GM12878 (cell line): ENCODE results near the gene SNRPB2. TPM values are rescaled to one million over a fixed set of nuclear protein-coding genes. Genes with fewer than 3 reads are reported as not detected.

Source experiments
- ATAC-seq: fragments of 200-7000 bp; cut with Tn5 transposase; 3 replicates; pipeline ENCODE4 v1.9.1; 2020; ENCODE audit warnings: mild to moderate bottlenecking, moderate library complexity
- BruUV-seq: library from RNA; stranded (reverse); fragments of 400-500 nt; replicated peaks from 2 replicates; lab custom pipeline; 2021; lab: Mats Ljungman, UMichigan
- CTCF ChIA-PET: fragments of 300-600 bp; sonication (Branson Sonifier 250); formaldehyde crosslinking; extraction: SDS; loops from one replicate; lab custom pipeline; 2021; ENCODE audit warnings: inconsistent platforms; lab: Yijun Ruan, JAX
- POLR2A ChIA-PET: fragments of 350-600 bp; formaldehyde crosslinking; extraction: SDS; loops from one replicate; lab custom pipeline; 2021; ENCODE audit warnings: inconsistent platforms; lab: Charles Lee
- RAD21 ChIA-PET: fragments of 300-600 bp; sonication (Branson Sonifier 250); formaldehyde crosslinking; loops from one replicate; lab custom pipeline; 2023; ENCODE audit warnings: antibody characterized with exemption; ENCODE audit not compliant: unreplicated experiment; lab: Charles Lee
- SMC1A ChIA-PET: fragments of 300-600 bp; sonication (Branson Sonifier 250); formaldehyde crosslinking; loops from one replicate; lab custom pipeline; 2023; ENCODE audit not compliant: unreplicated experiment, uncharacterized antibody; lab: Charles Lee
- DNase-seq: peaks from one replicate; pipeline ENCODE4 v3.0.0-alpha.2; 2011; ENCODE audit warnings: low read depth, low spot score
- FAIRE-seq: peaks from 3 replicates; lab custom pipeline; 2011; peaks lifted over from hg19 to GRCh38; lab: Jason Lieb, UNC
- H2AFZ ChIP-seq: 2 replicates; pipeline ENCODE4 v1.6.0; 2011; ENCODE audit warnings: low read depth, low read length, control low read depth; ENCODE audit not compliant: control insufficient read depth
- H3K27ac ChIP-seq: 2 replicates; pipeline ENCODE4 v1.5.1; 2011; ENCODE audit warnings: control low read depth; ENCODE audit not compliant: control insufficient read depth, insufficient read depth
- H3K27me3 ChIP-seq, 2 experiments: replicated peaks in 1 of 2; 2 replicates each; pipeline versions ENCODE4 v1.6.0 to v1.6.1; 2011; ENCODE audit warnings: low read length in 1 of 2; ENCODE audit not compliant: control insufficient read depth in 2 of 2, insufficient read depth in 2 of 2
- H3K36me3 ChIP-seq, 2 experiments: 2 replicates each; pipeline ENCODE4 v1.5.1; 2011; ENCODE audit warnings: low read length in 1 of 2; ENCODE audit not compliant: control insufficient read depth in 2 of 2, insufficient read depth in 2 of 2
- H3K4me1 ChIP-seq: 2 replicates; pipeline ENCODE4 v1.6.1; 2011; ENCODE audit warnings: mild to moderate bottlenecking, low read length, moderate library complexity, mixed read lengths; ENCODE audit not compliant: control insufficient read depth, insufficient read depth
- H3K4me2 ChIP-seq: 2 replicates; pipeline ENCODE4 v1.6.0; 2011; ENCODE audit warnings: control low read depth; ENCODE audit not compliant: control insufficient read depth, insufficient read depth
- H3K4me3 ChIP-seq: fragments of 200-600 bp; sonication (generic); 2 replicates; pipeline ENCODE4 v1.5.1; 2016
- H3K79me2 ChIP-seq: 2 replicates; pipeline ENCODE4 v1.6.0; 2011; ENCODE audit warnings: low read length; ENCODE audit not compliant: control insufficient read depth, insufficient read depth
- H3K9ac ChIP-seq: 2 replicates; pipeline ENCODE4 v1.8.0; 2011; ENCODE audit warnings: low read length, control low read depth, mixed read lengths; ENCODE audit not compliant: control insufficient read depth, insufficient read depth
- H3K9me3 ChIP-seq: replicated peaks from 3 replicates; pipeline ENCODE4 v1.5.1; 2011; ENCODE audit warnings: mild to moderate bottlenecking, low read length; ENCODE audit not compliant: control insufficient read depth, insufficient read depth
- H4K20me1 ChIP-seq: 2 replicates; pipeline ENCODE4 v1.6.0; 2011; ENCODE audit not compliant: control insufficient read depth, insufficient read depth
- DPF2 ChIP-seq: fragments of 450-650 bp; IDR thresholded peaks from 2 replicates; pipeline ENCODE4 v1.6.1; 2017; ENCODE audit warnings: mild to moderate bottlenecking
- IKZF2 ChIP-seq, 2 experiments: fragments of 450-650 bp; IDR thresholded peaks; 2 replicates each; pipeline ENCODE4 v1.6.1; 2017; ENCODE audit warnings: mild to moderate bottlenecking in 2 of 2, moderate library complexity in 2 of 2
- RAD21 ChIP-seq: IDR thresholded peaks from 2 replicates; pipeline ENCODE4 v1.6.1; 2011; ENCODE audit warnings: mild to moderate bottlenecking, low read depth, low read length, moderate library complexity; ENCODE audit not compliant: insufficient read depth
- SMC3 ChIP-seq: IDR thresholded peaks from 2 replicates; pipeline ENCODE4 v1.6.1; 2011; ENCODE audit warnings: low read length, improper control_type of control experiment, borderline replicate concordance
- YY1 ChIP-seq: IDR thresholded peaks from 2 replicates; pipeline ENCODE4 v1.6.1; 2011; ENCODE audit warnings: low read depth, mild to moderate bottlenecking, low read length
- WGBS: methylation state at CpG from one replicate; pipeline ENCODE4 v1.1.6; 2016; ENCODE audit warnings: low lambda C conversion rate; ENCODE audit not compliant: insufficient replicate concordance, insufficient coverage; ENCODE audit errors: missing lambda C conversion rate; 5-methylcytosine and 5-hydroxymethylcytosine counted together
- in situ Hi-C: fragments of 300-500 bp; cut with MboI; formaldehyde crosslinking; loops from 9 replicates; pipeline ENCODE4 v1.14.3; 2018; ENCODE audit warnings: mixed read lengths
- intact Hi-C: fragments of 100-400 bp; cut with micrococcal nuclease; formaldehyde crosslinking; loops from one replicate; pipeline ENCODE4 v1.14.2; 2022; ENCODE audit not compliant: unreplicated experiment
- polyA plus RNA-seq, 11 experiments: library from polyadenylated mRNA; depleted of rRNA in 4 of 11; unstranded in 6 of 11; stranded (reverse) in 5 of 11; fragments of >200 nt; fragmentation: Nextera tagmentation in 4 of 11; fragmentation: Illumina TruSeq in 1 of 11; extraction: Ambion mirVana in 4 of 11; extraction: Trizol in 1 of 11; gene quantifications; 1 replicate in 1 of 11; 2 replicates in 10 of 11; pipeline versions ENCODE4 v1.2.1 to v1.2.3, GENCODE V29; 2011 to 2016; ENCODE audit warnings: inconsistent platforms in 2 of 11, missing spikeins in 2 of 11, low read depth in 1 of 11
- total RNA-seq, 4 experiments: library from RNA; depleted of rRNA in 3 of 4; stranded (reverse); fragments of >200 nt in 3 of 4; fragmentation: Illumina TruSeq in 1 of 4; extraction: Trizol in 1 of 4; gene quantifications; 2 replicates each; pipeline versions ENCODE4 v1.2.1 to v1.2.3, GENCODE V29; 2013 to 2021
- TF ChIP-seq, protein P1 (sequence below), 3 experiments: IDR thresholded peaks in 2 of 3; conservative IDR thresholded peaks in 1 of 3; 2 replicates each; pipeline ENCODE4 v1.5.1; 2011; ENCODE audit warnings: low read depth in 3 of 3, low read length in 3 of 3, mild to moderate bottlenecking in 3 of 3, control low read depth in 2 of 3, moderate library complexity in 2 of 3, inconsistent platforms in 1 of 3, mixed read lengths in 1 of 3; ENCODE audit not compliant: control insufficient read depth in 2 of 3, insufficient read depth in 1 of 3; ENCODE audit errors: extremely low read depth in 1 of 3

SNRPB2 gene
- total and polyA plus RNA-seq, 10 of the 15 experiments (the other 5 are each of a cell fraction or from before 2014, with no cell fraction given) = 63.5 to 245 (median 136) TPM

GRCh38 chr20:16761305-16761829, 31.5 kb downstream of the SNRPB2 start:
- Histone ChIP-seq H3K4me2 (no peak overlapping the region), H2AFZ (no peak overlapping the region), H3K9me3 (no peaks in the 10 kb centered on the region; the same call in 2 of the 3 replicates), H3K9ac (no peak overlapping the region), H3K4me1 (peaks cover 6% of the 10 kb centered on the region; the same call in 1 of the 2 replicates), H3K36me3 (no peaks in the 10 kb centered on the region), H3K27me3 (no peaks in the 10 kb centered on the region; a peak in 2 of 4 replicates), H3K79me2 (no peaks in the 10 kb centered on the region), H4K20me1 (no peaks in the 10 kb centered on the region), H3K27ac (no peak overlapping the region), H3K4me3 (no peak overlapping the region)
- in situ Hi-C loops (loop anchor here (5.0 kb wide), 1 partner anchor 244 kb away; no protein-coding TSS in a partner anchor), intact Hi-C loops (loop anchor here (1.0 to 10.0 kb wide), 3 partner anchors 61 to 487 kb away; no protein-coding TSS in a partner anchor)
- ATAC-seq (peak; percentile 90), DNase-seq (peak; percentile 19), FAIRE-seq (peak; percentile 83)
- no peak for TF ChIP-seq DPF2
- 0 out of 2 replicates have a peak, but pooled peaks have one; percentile 26 for TF ChIP-seq YY1
- TF ChIP-seq RAD21 = peak; percentile 95
- peak; percentile 78 for TF ChIP-seq SMC3
- TF ChIP-seq, protein P1, sequence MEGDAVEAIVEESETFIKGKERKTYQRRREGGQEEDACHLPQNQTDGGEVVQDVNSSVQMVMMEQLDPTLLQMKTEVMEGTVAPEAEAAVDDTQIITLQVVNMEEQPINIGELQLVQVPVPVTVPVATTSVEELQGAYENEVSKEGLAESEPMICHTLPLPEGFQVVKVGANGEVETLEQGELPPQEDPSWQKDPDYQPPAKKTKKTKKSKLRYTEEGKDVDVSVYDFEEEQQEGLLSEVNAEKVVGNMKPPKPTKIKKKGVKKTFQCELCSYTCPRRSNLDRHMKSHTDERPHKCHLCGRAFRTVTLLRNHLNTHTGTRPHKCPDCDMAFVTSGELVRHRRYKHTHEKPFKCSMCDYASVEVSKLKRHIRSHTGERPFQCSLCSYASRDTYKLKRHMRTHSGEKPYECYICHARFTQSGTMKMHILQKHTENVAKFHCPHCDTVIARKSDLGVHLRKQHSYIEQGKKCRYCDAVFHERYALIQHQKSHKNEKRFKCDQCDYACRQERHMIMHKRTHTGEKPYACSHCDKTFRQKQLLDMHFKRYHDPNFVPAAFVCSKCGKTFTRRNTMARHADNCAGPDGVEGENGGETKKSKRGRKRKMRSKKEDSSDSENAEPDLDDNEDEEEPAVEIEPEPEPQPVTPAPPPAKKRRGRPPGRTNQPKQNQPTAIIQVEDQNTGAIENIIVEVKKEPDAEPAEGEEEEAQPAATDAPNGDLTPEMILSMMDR (IDR thresholded peaks at IDR 0.05 in 2 of 3, conservative IDR thresholded peaks at IDR 0.05 in 1 of 3; ENCODE audit: control insufficient read depth in 2 of 3, extremely low read depth in 1 of 3, insufficient read depth in 1 of 3, low read depth in 3 of 3, low read length in 3 of 3) = peak; percentile 66 to 85 (median 70); a peak in 5 of 6 replicates
- TF ChIP-seq IKZF2 (IDR thresholded peaks at IDR 0.05) = no peak
- ChIA-PET SMC1A (interaction anchor here (1.3 to 2.0 kb wide), 3 partner anchors 15 to 244 kb away, joined by 3 to 10 read pairs (median 4); no protein-coding TSS in a partner anchor), RAD21 (interaction anchor here (0.5 to 1.5 kb wide), 5 partner anchors 243 to 1085 kb away, joined by 3 to 6 read pairs (median 3); no protein-coding TSS in a partner anchor), CTCF (interaction anchor here (0.8 to 2.1 kb wide), 12 partner anchors 9 to 528 kb away, joined by 3 to 9 read pairs (median 4); no protein-coding TSS in a partner anchor), POLR2A (no interaction called here)
- no TSS peak for BruUV-seq
- WGBS = 0% methylated on average over 3 of the region's 3 CpGs
